ENCODE data around the gene SRP72.

The SRP72 gene

GRCh38 chr4:56480691-56481090 lies 13.3 kb downstream of the SRP72 start:
- TF ChIP-seq CTCF (conservative IDR thresholded peaks at IDR 0.05; ENCODE audit: low read length), result no peak
- no peak overlapping the region for H3K4me3 ChIP-seq (ENCODE audit: low read length)
- no peak for DNase-seq (ENCODE audit: low read depth)

GRCh38 chr4:56496241-56496640 lies 28.8 kb downstream of the SRP72 start:
- DNase-seq (ENCODE audit: low read depth), result no peak
- no peak overlapping the region for H3K4me3 ChIP-seq (ENCODE audit: low read length)
- TF ChIP-seq CTCF (conservative IDR thresholded peaks at IDR 0.05; ENCODE audit: low read length), result no peak

GRCh38 chr4:56505269-56506130 lies 38.1 kb downstream of the SRP72 start, which contains the start of gene ARL9:
ARL9 (plus strand) TSS chr4:56505791; CDS start chr4:56505863, 72 bp downstream.
- TF ChIP-seq CTCF (conservative IDR thresholded peaks at IDR 0.05; ENCODE audit: low read length), result no peak
- peak within 1 kb of the TSS; percentile 66 for H3K4me3 ChIP-seq (ENCODE audit: low read length)
- peak; percentile 40 for DNase-seq (ENCODE audit: low read depth)

- no peak for TF ChIP-seq CTCF (conservative IDR thresholded peaks at IDR 0.05; ENCODE audit: low read length)
- DNase-seq (ENCODE audit: low read depth), result no peak
- no peak overlapping the region for H3K4me3 ChIP-seq (ENCODE audit: low read length)
Observed at GRCh38 chr4:56511098-56511497, 43.7 kb downstream of the SRP72 start.

GRCh38 chr4:56512166-56512565 lies 44.7 kb downstream of the SRP72 start:
- no peak overlapping the region for H3K4me3 ChIP-seq (ENCODE audit: low read length)
- TF ChIP-seq CTCF (conservative IDR thresholded peaks at IDR 0.05; ENCODE audit: low read length), result no peak
- DNase-seq (ENCODE audit: low read depth), result peak; percentile 16

- no peak for TF ChIP-seq CTCF (conservative IDR thresholded peaks at IDR 0.05; ENCODE audit: low read length)
- DNase-seq (ENCODE audit: low read depth), result no peak
- H3K4me3 ChIP-seq (ENCODE audit: low read length), result no peak overlapping the region
Observed at GRCh38 chr4:56513517-56513916, 46.1 kb downstream of the SRP72 start.

Measured in AG10803 (cell line).